Measurements from ENCODE around the gene RNF213. TPM values are rescaled to one million over a fixed set of nuclear protein-coding genes. Genes with fewer than 3 reads are reported as not detected.

Gene RNF213
- total and polyA plus RNA-seq, 2 of the 8 experiments (the other 6 are each of a cell fraction or from before 2014, with no cell fraction given): 33.8 to 62.8 TPM

DNA sequence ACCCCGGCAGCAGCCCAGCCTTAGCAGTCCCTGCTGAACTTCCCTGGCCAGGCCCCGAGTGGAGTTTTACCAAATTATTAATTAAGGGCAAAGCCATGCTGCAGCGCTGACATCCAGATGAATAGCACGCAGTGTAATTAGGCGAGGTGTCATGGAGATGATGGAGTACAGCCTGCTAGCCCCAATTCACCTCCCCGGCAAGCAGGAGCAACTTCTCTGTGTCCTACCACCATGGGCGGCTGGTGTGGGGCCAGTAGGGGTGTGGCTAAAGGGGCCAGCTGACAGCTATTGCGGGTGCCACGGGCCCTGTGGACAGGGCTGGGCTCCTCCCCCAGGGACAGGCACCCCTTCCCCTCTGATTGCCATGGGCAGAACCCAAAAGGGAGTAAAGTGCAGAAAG is 178.8 kb downstream of the RNF213 start:
- DNase-seq (ENCODE audit: low read depth in 1 of 2, low spot score in 2 of 2) (no peak), FAIRE-seq (no peak)
- 83% methylated on average over 9 of the region's 9 CpGs; no CpG with 5 or more reads in 1 of the 2 experiments for WGBS, 2 experiments (ENCODE audit: extremely low coverage in 1 of 2, insufficient coverage in 1 of 2, insufficient read length in 1 of 2, insufficient replicate concordance in 2 of 2, low coverage in 1 of 2, low lambda C conversion rate in 2 of 2, missing lambda C conversion rate in 1 of 2)
- Histone ChIP-seq H3K4ac (replicated peaks; ENCODE audit: insufficient read length, low read depth, low read length) (no peak overlapping the region), H2BK12ac (ENCODE audit: low read depth, low read length) (no peak overlapping the region), H3K36me3 (ENCODE audit: control insufficient read depth in 2 of 4, insufficient read depth in 4 of 4, low read length in 3 of 4) (no peaks in the 10 kb centered on the region), H3K9me3 (ENCODE audit: insufficient read depth in 2 of 2, low read depth in 1 of 2, low read length in 1 of 2) (no peaks in the 10 kb centered on the region), H3K27ac (ENCODE audit: low read depth, low read length) (no peak overlapping the region), H4K91ac (replicated peaks; ENCODE audit: insufficient read length, low read length) (no peak overlapping the region), H2BK120ac (replicated peaks; ENCODE audit: low read depth, low read length) (no peak overlapping the region), H3K79me2 (ENCODE audit: control insufficient read depth in 1 of 2, insufficient read depth in 2 of 2, low read length in 2 of 2) (no peaks in the 10 kb centered on the region), H3K4me1 (replicated peaks in 1 of 4; ENCODE audit: control insufficient read depth in 3 of 4, insufficient read depth in 4 of 4, low read length in 3 of 4) (peaks cover 3 to 11% (median 6%) of the 10 kb centered on the region in 4 experiments; a peak in 6 of 7 replicates), H4K8ac (ENCODE audit: extremely low read depth, insufficient read depth, low read length) (no peak overlapping the region), H3K9ac (replicated peaks in 1 of 4; ENCODE audit: extremely low read depth in 1 of 4, low read depth in 3 of 4, low read length in 3 of 4) (no peak overlapping the region), H2AK5ac (ENCODE audit: low read depth, low read length) (no peak overlapping the region), H4K20me1 (replicated peaks in 1 of 2; ENCODE audit: control insufficient read depth in 1 of 2, insufficient read depth in 2 of 2, low read length in 2 of 2) (peaks cover 0 to 2% of the 10 kb centered on the region in 2 experiments), H2BK20ac (ENCODE audit: low read length) (no peak overlapping the region), H3K14ac (ENCODE audit: insufficient read length) (no peak overlapping the region), H3K27me3 (replicated peaks in 1 of 4; ENCODE audit: control insufficient read depth in 3 of 4, extremely low read depth in 1 of 4, insufficient read depth in 3 of 4, low read length in 3 of 4) (peaks cover 0 to 9% (median 0%) of the 10 kb centered on the region in 4 experiments; a peak in 3 of 7 replicates), H3K18ac (ENCODE audit: extremely low read depth, low read length) (no peak overlapping the region), H3K79me1 (ENCODE audit: low read depth, low read length) (no peaks in the 10 kb centered on the region), H3K23me2 (ENCODE audit: low read depth, low read length) (no peaks in the 10 kb centered on the region), H3K4me2 (ENCODE audit: insufficient read depth in 1 of 2, low read depth in 2 of 2, low read length in 2 of 2) (no peak overlapping the region), H2AFZ (ENCODE audit: low read length) (no peak overlapping the region), H4K5ac (ENCODE audit: insufficient read length, low read depth, low read length) (no peak overlapping the region), H3K56ac (replicated peaks; ENCODE audit: insufficient read length, low read depth, low read length) (no peak overlapping the region), H2BK15ac (ENCODE audit: low read length) (no peak overlapping the region), H2BK5ac (ENCODE audit: low read depth, low read length) (no peak overlapping the region), H3K4me3 (ENCODE audit: extremely low read depth in 1 of 4, insufficient read depth in 2 of 4, low read depth in 3 of 4, low read length in 4 of 4) (no peak overlapping the region), H3K23ac (ENCODE audit: insufficient read length) (no peak overlapping the region)
- TF ChIP-seq TAF7 (optimal IDR thresholded peaks at IDR 0.05; ENCODE audit: borderline replicate concordance, low read depth, low read length) (no peak), YY1 (IDR thresholded peaks at IDR 0.05; ENCODE audit: low read depth, low read length) (no peak), SP4 (IDR thresholded peaks at IDR 0.05; ENCODE audit: low read length) (no peak), ASH2L (IDR thresholded peaks at IDR 0.05; ENCODE audit: low read length) (no peak), BACH1 (IDR thresholded peaks at IDR 0.05; ENCODE audit: low read length) (no peak), RXRA (IDR thresholded peaks at IDR 0.05; ENCODE audit: insufficient read depth, low read depth, low read length) (no peak), CEBPB (IDR thresholded peaks at IDR 0.05; ENCODE audit: low read depth, low read length) (no peak), HDAC6 (IDR thresholded peaks at IDR 0.05; ENCODE audit: low read depth, low read length) (no peak), RAD21 (IDR thresholded peaks at IDR 0.05 in 1 of 2, conservative IDR thresholded peaks at IDR 0.05 in 1 of 2; ENCODE audit: low read depth in 2 of 2, low read length in 2 of 2) (no peak), CBX8 (IDR thresholded peaks at IDR 0.05; ENCODE audit: borderline replicate concordance, low read depth, low read length) (no peak), RNF2 (IDR thresholded peaks at IDR 0.05; ENCODE audit: borderline replicate concordance, low read depth, low read length, missing control alignments, poor library complexity, severe bottlenecking) (no peak), RFX5 (IDR thresholded peaks at IDR 0.05; ENCODE audit: borderline replicate concordance, low read depth, low read length) (no peak), SP2 (IDR thresholded peaks at IDR 0.05; ENCODE audit: low read length) (no peak), TCF12 (IDR thresholded peaks at IDR 0.05; ENCODE audit: low read depth, low read length) (no peak)
- CTCF ChIA-PET (ENCODE audit: partially characterized antibody): interaction anchor here (3.9 kb wide), 1 partner anchor 12 kb away, joined by 21 read pairs; no protein-coding TSS in a partner anchor
- POLR2A ChIA-PET (ENCODE audit: partially characterized antibody): interaction anchor here (1.2 to 1.6 kb wide), 2 partner anchors 15 to 29 kb away, joined by 3 to 6 read pairs; no protein-coding TSS in a partner anchor

All from H1 (cell line).